GM18526 (cell line): ENCODE results near the gene IL12RB1.
A peak's percentile ranks its signal among the peaks of the same experiment; 100 is the strongest.

Source experiments
- POLR2A ChIP-seq: IDR thresholded peaks from 3 replicates; pipeline ENCODE4 v1.6.1; 2011; ENCODE audit not compliant: insufficient read length; ENCODE audit errors: extremely low read depth

The IL12RB1 gene

GRCh38 chr19:18045307-18046050 lies 41.3 kb downstream of the IL12RB1 start:
- TF ChIP-seq POLR2A, result no peak

DNA sequence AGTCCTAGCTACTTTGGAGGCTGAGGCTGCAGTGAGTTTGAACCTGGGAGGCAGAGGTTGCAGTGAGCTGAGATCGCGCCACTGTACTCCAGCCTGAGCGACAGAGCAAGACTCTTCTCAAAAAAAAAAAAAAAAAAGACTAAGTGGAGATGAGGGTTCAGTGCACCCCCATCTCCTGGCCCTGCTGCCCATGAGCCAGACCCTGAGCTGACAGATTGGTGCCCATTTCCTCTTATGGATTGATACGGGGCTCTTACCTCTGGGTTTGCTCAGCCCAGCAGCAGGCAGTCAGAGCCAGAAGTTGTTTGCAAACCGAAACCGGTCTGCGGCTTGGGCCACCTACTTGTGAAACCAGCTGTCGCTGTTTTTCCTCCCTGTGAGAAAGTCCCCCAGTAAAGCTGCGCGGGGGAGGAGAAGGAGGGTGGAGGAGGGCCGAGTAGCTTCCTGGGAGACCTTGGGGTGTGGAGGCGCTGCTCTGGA lies 41.9 kb downstream of the IL12RB1 start:
- TF ChIP-seq POLR2A, result no peak

- no peak for TF ChIP-seq POLR2A
Observed at GRCh38 chr19:18043676-18044075, 43.1 kb downstream of the IL12RB1 start.

- TF ChIP-seq POLR2A, result no peak
Observed at GRCh38 chr19:18041054-18041453, 45.7 kb downstream of the IL12RB1 start.

DNA sequence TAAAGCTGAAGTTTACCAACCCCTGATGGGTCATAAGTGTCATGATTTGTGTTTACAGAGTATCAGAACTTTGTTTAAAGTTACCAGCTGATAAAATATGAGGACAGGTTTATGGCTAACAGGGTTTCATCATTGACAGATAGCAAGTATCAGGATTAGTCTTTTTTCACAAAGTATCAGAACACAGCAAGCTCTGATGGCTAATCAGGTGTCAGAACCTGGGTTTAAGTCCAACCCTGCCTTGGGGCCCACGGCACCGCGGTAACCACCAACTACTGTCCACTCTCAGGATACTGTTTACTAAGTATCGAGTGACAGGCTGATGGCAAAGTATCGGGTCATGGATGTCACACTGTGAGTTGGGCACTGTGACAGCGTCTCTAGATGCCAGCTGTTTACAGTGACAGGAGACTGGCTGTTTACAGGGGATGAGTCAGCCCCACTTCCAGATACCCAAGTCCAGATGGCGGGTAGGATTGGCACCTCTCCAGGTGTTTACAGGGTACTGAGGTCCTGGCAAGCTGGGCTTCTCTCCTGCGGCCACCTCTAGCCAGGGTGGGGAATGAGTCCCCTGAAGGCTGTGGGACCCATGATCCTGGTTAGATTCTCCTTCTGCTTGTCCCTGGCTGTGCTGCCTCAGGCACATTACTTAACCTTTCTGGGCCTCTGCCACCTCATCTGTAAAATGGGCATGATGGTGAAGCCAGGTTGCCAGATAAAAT lies 57.0 kb downstream of the IL12RB1 start:
- TF ChIP-seq POLR2A, result no peak

- no peak for TF ChIP-seq POLR2A
Observed at GRCh38 chr19:18027151-18027550, 59.6 kb downstream of the IL12RB1 start.

DNA sequence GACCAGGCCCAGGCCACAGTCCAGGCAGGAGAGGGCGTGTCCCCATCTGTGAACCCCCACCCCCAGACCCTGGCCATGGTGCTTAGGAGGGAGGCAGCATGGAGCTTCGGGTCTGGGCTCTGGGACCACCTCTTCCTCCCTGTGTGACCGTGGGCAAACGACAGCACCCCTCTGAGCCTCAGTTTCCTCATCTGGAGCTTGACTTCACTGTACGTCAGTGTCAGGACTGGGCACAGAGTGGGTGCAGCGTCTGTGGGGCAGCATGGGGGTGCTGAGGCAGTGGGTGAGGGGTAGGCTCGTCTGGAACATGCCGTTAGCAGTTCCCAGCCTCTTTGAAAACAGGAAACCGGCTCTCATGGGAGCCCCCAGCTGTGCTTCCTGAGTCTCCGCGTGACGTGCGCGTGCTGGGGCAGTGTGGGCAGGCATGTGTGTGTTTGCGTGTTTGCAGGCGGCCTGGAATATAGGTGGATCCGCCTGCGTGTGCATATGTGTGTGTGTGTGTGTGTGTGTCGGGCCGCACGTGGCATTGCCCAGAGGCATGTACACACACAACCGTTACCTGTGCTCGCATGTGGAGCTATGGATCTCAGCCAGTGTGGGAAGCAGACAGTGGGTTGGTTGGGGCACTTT lies 63.0 kb downstream of the IL12RB1 start:
- peak; percentile 18 for TF ChIP-seq POLR2A

DNA sequence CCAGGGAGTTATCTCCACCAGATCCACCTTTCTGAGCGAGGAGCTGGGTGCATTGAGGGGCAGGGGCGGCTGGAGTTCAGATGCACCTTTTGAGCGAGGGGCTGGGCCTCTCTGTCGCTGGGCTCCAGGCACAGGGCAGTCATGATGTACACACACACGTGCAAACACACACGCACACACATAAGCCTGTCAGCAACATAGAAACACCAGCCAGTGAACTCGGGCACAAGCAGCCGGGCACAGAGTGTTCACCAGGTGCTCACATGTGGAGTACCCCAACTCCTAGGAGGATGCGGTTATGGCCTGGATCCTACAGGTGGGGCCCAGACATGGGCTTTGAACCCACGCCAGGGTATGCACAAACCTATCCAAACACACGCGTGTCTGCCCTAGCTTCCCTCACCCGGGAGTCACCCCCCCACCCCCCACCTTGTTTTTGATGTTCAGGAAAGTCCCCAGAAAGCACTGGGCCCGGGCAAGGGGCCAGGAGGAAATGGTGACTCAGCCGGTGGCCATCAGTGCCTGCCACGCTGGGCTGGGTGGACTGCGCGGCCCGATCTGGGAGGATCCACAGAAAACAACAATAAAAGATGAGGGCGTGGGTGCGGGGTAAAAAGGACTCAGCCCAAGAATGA lies 65.5 kb downstream of the IL12RB1 start:
- TF ChIP-seq POLR2A, result no peak

GRCh38 chr19:18020212-18021085 lies 66.3 kb downstream of the IL12RB1 start:
- TF ChIP-seq POLR2A, result no peak

DNA sequence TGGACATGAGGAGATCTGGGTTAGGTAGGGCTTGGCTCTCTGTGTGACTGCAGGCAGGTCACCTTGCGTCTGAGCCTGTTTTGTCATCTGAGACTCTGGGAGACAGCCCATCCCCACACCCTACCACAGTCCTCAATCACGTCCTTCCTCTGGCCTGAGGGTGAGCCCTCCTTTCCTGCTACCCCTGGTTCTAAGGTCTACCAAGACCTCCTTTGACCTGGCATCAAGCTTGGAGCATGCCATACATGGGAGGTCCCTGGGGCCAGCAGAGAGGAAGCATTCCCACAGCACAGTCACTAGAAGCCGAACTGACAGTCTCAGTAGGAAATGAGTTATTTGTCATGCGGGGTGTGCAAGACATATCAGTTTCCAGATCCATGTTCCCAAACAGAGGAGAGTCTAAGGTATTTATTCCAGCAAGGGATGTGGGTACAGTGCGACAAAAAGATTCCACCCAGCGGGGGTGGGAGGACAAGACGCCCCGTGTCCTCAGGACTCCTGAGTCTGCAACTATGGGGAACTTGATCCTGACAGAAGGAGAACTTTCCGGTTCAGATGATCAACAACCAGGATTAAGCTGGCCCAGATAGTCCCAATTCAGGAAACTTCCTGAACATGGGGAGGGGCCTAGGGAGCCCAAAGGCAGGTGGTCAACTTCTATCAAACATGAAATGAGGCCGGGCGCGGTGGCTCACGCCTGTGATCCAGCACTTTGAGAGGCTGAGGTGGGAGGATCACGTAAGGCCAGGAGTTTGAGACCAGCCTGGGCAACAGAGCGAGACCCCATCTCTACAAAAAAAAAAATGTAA lies 69.3 kb downstream of the IL12RB1 start:
- TF ChIP-seq POLR2A, result no peak

DNA sequence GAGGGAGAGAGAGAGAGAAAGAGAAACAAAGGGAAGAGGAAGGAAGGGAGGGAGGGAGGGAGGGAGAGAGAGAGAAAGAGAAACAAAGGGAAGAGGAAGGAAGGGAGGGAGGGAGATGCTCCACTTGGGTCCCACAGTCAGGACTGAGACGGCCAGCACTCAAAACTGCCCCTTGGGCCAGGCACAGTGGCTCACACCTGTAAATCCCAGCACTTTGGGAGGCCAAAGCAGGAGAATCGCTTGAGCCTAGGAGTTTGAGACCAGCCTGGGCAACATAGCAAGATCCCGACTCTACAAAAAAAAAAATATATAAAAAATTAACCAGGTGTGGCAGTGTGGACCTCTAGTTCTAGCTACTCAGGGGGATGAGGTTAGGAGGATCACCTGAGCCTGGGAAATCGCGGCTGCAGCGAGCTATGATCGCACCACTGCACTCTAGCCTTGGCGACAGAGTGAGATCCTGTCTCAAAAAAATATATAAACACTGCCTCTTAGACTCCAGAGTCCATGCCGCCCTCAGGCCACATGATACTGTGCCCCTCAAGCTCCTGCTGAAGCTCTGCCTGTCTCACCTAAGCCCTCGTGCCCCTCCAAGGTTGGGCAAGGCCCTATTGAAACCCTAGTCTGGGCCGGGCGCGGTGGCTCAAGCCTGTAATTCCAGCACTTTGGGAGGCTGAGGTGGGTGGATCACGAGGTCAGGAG lies 70.4 kb downstream of the IL12RB1 start:
- TF ChIP-seq POLR2A, result no peak

DNA sequence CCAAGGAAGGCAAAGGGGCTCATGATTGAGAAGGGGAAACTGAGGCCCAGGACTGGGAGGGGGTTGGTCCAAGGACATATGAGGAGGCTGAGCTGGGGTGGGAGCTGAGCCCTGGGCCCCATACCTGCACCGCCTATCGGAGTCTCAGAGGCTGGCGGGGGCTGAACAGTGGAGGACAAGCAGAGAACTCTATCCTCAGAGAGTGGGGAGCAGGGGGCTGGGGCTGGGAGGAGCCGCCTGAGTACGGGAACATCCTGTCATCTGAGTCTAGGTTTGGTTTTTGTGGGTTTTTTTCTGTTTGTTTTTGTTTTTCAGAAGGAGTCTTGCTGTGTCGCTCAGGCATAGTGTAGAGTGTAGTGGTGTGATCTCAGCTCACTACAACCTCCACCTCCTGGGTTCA lies 72.5 kb downstream of the IL12RB1 start:
- no peak for TF ChIP-seq POLR2A
